GM18520 (cell line): ENCODE results near the gene SLC12A3.

ENCODE experiments used
- ATAC-seq: cut with Tn5 transposase; IDR thresholded peaks from one replicate; pipeline ENCODE4 v1.9.1; 2021; ENCODE audit not compliant: unreplicated experiment

The SLC12A3 gene

GRCh38 chr16:56964243-56965148 is 99.5 kb downstream of the SLC12A3 start:
- ATAC-seq = peak; percentile 57
